ENCODE data around the gene PDGFRB.

DNA sequence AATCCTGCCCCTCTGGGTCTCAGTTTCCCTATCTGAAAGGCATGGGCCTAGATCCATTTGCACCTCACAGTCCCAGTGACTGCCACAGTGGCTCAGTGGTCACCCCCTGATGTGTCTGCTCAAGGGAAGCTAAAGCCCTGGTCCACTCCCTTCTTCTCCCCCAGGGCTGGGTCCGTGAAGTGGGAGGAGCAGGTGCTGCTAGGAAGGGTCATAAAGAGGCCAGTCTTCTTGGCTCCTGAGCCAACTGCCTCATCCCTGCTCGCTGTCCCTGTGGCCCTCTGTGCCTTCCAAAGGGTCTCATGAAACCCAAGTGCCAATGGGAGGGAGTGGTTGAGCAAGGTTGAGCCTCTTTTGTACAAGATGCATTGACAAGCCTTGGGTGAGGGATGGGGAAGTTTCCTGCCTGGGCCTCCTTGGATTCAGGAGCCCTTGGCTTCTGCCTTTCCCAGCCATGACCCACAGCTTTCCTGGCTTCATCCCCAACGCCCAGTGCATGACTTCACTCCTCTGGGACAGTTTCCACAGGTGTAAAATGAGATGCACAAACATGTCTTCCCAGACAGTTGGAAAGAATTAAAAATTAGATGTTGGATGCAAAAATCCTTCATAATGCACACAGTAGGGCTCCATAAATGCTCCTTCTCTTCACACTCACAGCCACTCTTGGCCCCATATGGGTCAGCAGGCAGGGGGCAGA is 32.6 kb upstream of the PDGFRB start:
- TF ChIP-seq, protein P1, sequence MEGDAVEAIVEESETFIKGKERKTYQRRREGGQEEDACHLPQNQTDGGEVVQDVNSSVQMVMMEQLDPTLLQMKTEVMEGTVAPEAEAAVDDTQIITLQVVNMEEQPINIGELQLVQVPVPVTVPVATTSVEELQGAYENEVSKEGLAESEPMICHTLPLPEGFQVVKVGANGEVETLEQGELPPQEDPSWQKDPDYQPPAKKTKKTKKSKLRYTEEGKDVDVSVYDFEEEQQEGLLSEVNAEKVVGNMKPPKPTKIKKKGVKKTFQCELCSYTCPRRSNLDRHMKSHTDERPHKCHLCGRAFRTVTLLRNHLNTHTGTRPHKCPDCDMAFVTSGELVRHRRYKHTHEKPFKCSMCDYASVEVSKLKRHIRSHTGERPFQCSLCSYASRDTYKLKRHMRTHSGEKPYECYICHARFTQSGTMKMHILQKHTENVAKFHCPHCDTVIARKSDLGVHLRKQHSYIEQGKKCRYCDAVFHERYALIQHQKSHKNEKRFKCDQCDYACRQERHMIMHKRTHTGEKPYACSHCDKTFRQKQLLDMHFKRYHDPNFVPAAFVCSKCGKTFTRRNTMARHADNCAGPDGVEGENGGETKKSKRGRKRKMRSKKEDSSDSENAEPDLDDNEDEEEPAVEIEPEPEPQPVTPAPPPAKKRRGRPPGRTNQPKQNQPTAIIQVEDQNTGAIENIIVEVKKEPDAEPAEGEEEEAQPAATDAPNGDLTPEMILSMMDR (conservative IDR thresholded peaks at IDR 0.05 in 1 of 2, IDR thresholded peaks at IDR 0.05 in 1 of 2; ENCODE audit: low read depth in 1 of 2, low read length in 2 of 2) = no peak
- TF ChIP-seq EZH2 (IDR thresholded peaks at IDR 0.05; ENCODE audit: low read length, missing control alignments) = no peak

All from fibroblast of lung (primary cell).